ENCODE results near the gene DENND2C.
"Not testable (repeated sequence)": the region's sequence is repeated elsewhere in the genome, so short reads cannot be mapped to it uniquely, and the experiment has no call there.

The DENND2C gene

GRCh38 chr1:114607223-114607622 lies 62.6 kb downstream of the DENND2C start:
- no peak for DNase-seq (ENCODE audit: low read depth)

GRCh38 chr1:114597949-114598348 lies 71.9 kb downstream of the DENND2C start:
- DNase-seq (ENCODE audit: low read depth), result no peak

- DNase-seq (ENCODE audit: low read depth), result no peak
These were observed 74.2 kb downstream of the DENND2C start for GRCh38 chr1:114595602-114596001.

GRCh38 chr1:114594046-114594445 lies 75.8 kb downstream of the DENND2C start:
- no peak for DNase-seq (ENCODE audit: low read depth)

- DNase-seq (ENCODE audit: low read depth), result no peak
These were observed 80.7 kb downstream of the DENND2C start for GRCh38 chr1:114589122-114589521.

GRCh38 chr1:114588196-114588689 lies 81.6 kb downstream of the DENND2C start:
- DNase-seq (ENCODE audit: low read depth), result no peak

- no peak for DNase-seq (ENCODE audit: low read depth)
These were observed 82.5 kb downstream of the DENND2C start for GRCh38 chr1:114587203-114587991.

GRCh38 chr1:114586513-114587047 lies 83.3 kb downstream of the DENND2C start:
- DNase-seq (ENCODE audit: low read depth), result no peak

- peak; percentile 8 for DNase-seq (ENCODE audit: low read depth)
These were observed 84.6 kb downstream of the DENND2C start for GRCh38 chr1:114585231-114585630.

- peak; percentile 98 for DNase-seq (ENCODE audit: low read depth)
These were observed 88.2 kb downstream of the DENND2C start, which contains the start of gene BCAS2 for GRCh38 chr1:114581335-114582287. Gene BCAS2 (minus strand): TSS chr1:114581615. CDS start chr1:114581591, 24 bp downstream.

- DNase-seq (ENCODE audit: low read depth), result no peak
These were observed 95.5 kb downstream of the DENND2C start for GRCh38 chr1:114574365-114574764.

- no peak for DNase-seq (ENCODE audit: low read depth)
These were observed 105.7 kb downstream of the DENND2C start for GRCh38 chr1:114564141-114564540.

- DNase-seq (ENCODE audit: low read depth), result not testable (repeated sequence)
These were observed 106.8 kb downstream of the DENND2C start for GRCh38 chr1:114562978-114563510.

- DNase-seq (ENCODE audit: low read depth), result no peak
These were observed 108.5 kb downstream of the DENND2C start for GRCh38 chr1:114561333-114561732.

GRCh38 chr1:114559356-114559755 lies 110.5 kb downstream of the DENND2C start:
- DNase-seq (ENCODE audit: low read depth), result no peak

GRCh38 chr1:114558544-114558943 lies 111.3 kb downstream of the DENND2C start:
- DNase-seq (ENCODE audit: low read depth), result no peak

GRCh38 chr1:114554577-114554976 lies 115.3 kb downstream of the DENND2C start:
- DNase-seq (ENCODE audit: low read depth), result no peak

GRCh38 chr1:114552106-114552639 lies 117.7 kb downstream of the DENND2C start:
- no peak for DNase-seq (ENCODE audit: low read depth)

GRCh38 chr1:114551400-114551799 lies 118.4 kb downstream of the DENND2C start:
- no peak for DNase-seq (ENCODE audit: low read depth)

GRCh38 chr1:114550336-114550735 lies 119.5 kb downstream of the DENND2C start:
- DNase-seq (ENCODE audit: low read depth), result no peak

- peak; percentile 38 for DNase-seq (ENCODE audit: low read depth)
These were observed 120.7 kb downstream of the DENND2C start for GRCh38 chr1:114549137-114549536.

GRCh38 chr1:114547076-114547475 lies 122.8 kb downstream of the DENND2C start:
- DNase-seq (ENCODE audit: low read depth), result no peak
